Right lobe of liver (tissue), 6 donors: ENCODE results near the gene GLIS1. TPM values are rescaled to one million over a fixed set of nuclear protein-coding genes. Genes with fewer than 3 reads are reported as not detected.

ENCODE experiments used
- ATAC-seq, 4 donors: fragments of 200-7000 bp; cut with Tn5 transposase; one replicate each; pipeline ENCODE4 v1.9.1; 2020; ENCODE audit warnings: mild to moderate bottlenecking in 4 of 4, moderate library complexity in 4 of 4
- DNase-seq, 3 donors: peaks; one replicate each; pipeline ENCODE4 v3.0.0-alpha.2; 2020
- H3K27ac ChIP-seq, 3 donors: fragments of 200-600 bp; one replicate each; pipeline ENCODE4 v1.8.0; 2022
- H3K27me3 ChIP-seq, 2 donors: fragments of 200-600 bp; one replicate each; pipeline ENCODE4 v1.8.0; 2022
- H3K36me3 ChIP-seq, 4 donors: fragments of 200-600 bp; sonication (generic) in 1 of 4; one replicate each; pipeline versions ENCODE4 v1.5.1 to v1.8.0; 2017 to 2022; ENCODE audit warnings: control low read depth in 1 of 4
- H3K4me1 ChIP-seq, 4 donors: fragments of 200-600 bp; sonication (generic) in 1 of 4; one replicate each; pipeline versions ENCODE4 v1.5.1 to v1.8.0; 2017 to 2022; ENCODE audit warnings: control low read depth in 1 of 4
- H3K4me3 ChIP-seq, 3 donors: fragments of 200-600 bp; one replicate each; pipeline ENCODE4 v1.8.0; 2022
- H3K9me3 ChIP-seq, 4 donors: fragments of 200-600 bp; sonication (generic) in 1 of 4; one replicate each; pipeline versions ENCODE4 v1.5.1 to v1.8.0; 2017 to 2022; ENCODE audit warnings: control low read depth in 1 of 4
- POLR2A ChIP-seq: fragments of 450-650 bp; IDR thresholded peaks from one replicate; pipeline ENCODE4 v1.6.1; 2017; ENCODE audit warnings: antibody characterized with exemption, mild to moderate bottlenecking
- WGBS: methylation state at CpG from one replicate; pipeline ENCODE4 v1.1.6; 2018; ENCODE audit warnings: low coverage, low lambda C conversion rate; ENCODE audit not compliant: insufficient coverage; ENCODE audit errors: missing lambda C conversion rate; 5-methylcytosine and 5-hydroxymethylcytosine counted together
- intact Hi-C, 2 donors: fragments of 100-400 bp; cut with DNase I; formaldehyde crosslinking; loops; one replicate each; pipeline versions ENCODE4 v1.11.2 to v1.14.1; 2022
- total RNA-seq, 6 experiments: library from RNA; depleted of rRNA in 2 of 6; stranded (reverse); fragments of >200 nt in 2 of 6; fragmentation: NEBNext Ultra II Directional in 3 of 6; extraction: Animal tissue kit (Norgen Biotek cat#: 25700) in 3 of 6; gene quantifications; one replicate each; pipeline versions ENCODE4 v1.1.0 to v1.2.4, GENCODE V29; 2016 to 2023
- TF ChIP-seq, protein P1 (sequence below), 4 donors: fragments of 200-600 bp in 3 of 4; fragments of 450-650 bp in 1 of 4; IDR thresholded peaks; one replicate each; pipeline versions ENCODE4 v1.5.1 to v1.8.0; 2016 to 2022; ENCODE audit warnings: antibody characterized with exemption in 4 of 4, mild to moderate bottlenecking in 2 of 4
- donor health status: DM: no; HTN: yes; CAD: no.
- donor health status: DM: no; HTN: no; CAD: no.
- donor health status: DM: no; HTN: no; CAD: no.
- donor health status: DM: no; HTN: yes; CAD: no.
- donor health status: DM: no; HTN: yes; CAD: no.

Gene GLIS1
- total RNA-seq, 6 experiments from 2014 or later = not detected

DNA sequence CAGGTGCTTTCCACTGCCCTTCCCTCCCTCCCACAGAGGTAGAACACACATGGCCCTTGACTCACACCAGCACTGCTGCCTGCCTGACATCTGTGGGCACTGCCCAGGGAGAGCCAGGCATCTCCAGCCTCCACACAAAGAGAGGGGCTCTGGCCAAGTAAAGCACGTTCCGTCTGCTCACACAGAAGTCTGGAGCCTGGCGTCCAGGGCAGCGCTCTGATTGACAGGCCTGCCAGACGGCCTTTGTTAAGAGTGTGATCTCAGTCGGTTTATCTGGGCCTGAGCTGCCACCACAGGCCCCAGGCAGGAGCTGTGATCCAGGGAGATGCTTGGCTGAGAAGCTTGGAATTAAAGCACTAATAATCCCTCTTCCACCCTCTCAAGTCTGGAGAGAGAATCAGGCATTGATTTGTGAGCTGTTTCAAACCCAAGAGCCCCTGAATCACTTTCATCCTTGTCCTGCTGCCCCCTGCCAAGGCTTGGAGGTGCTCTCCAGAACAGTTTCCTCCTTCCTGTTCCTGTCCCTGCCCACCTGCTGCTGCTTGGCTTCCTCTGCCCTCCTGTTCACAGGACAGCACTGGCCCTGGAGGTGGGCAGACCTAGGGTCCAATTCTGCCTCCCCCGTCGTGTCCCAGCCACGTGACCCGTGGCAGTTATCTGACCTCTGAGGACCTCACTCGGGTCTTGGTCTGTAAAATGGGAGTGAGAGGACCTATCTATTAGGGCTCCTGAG, 276.0 kb downstream of the GLIS1 start:
- H3K4me3 ChIP-seq = no peak overlapping the region
- no peaks in the 10 kb centered on the region for H3K27me3 ChIP-seq
- no peak for TF ChIP-seq POLR2A
- TF ChIP-seq, protein P1, sequence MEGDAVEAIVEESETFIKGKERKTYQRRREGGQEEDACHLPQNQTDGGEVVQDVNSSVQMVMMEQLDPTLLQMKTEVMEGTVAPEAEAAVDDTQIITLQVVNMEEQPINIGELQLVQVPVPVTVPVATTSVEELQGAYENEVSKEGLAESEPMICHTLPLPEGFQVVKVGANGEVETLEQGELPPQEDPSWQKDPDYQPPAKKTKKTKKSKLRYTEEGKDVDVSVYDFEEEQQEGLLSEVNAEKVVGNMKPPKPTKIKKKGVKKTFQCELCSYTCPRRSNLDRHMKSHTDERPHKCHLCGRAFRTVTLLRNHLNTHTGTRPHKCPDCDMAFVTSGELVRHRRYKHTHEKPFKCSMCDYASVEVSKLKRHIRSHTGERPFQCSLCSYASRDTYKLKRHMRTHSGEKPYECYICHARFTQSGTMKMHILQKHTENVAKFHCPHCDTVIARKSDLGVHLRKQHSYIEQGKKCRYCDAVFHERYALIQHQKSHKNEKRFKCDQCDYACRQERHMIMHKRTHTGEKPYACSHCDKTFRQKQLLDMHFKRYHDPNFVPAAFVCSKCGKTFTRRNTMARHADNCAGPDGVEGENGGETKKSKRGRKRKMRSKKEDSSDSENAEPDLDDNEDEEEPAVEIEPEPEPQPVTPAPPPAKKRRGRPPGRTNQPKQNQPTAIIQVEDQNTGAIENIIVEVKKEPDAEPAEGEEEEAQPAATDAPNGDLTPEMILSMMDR (IDR thresholded peaks at IDR 0.05) = no peak
- no peak overlapping the region for H3K27ac ChIP-seq
- no peaks in the 10 kb centered on the region for H3K36me3 ChIP-seq
- no peak for ATAC-seq
- no peaks in the 10 kb centered on the region for H3K4me1 ChIP-seq
- 55% methylated on average over 7 of the region's 11 CpGs for WGBS
- DNase-seq = no peak
- intact Hi-C loops = no loop called here
- H3K9me3 ChIP-seq = no peaks in the 10 kb centered on the region

DNA sequence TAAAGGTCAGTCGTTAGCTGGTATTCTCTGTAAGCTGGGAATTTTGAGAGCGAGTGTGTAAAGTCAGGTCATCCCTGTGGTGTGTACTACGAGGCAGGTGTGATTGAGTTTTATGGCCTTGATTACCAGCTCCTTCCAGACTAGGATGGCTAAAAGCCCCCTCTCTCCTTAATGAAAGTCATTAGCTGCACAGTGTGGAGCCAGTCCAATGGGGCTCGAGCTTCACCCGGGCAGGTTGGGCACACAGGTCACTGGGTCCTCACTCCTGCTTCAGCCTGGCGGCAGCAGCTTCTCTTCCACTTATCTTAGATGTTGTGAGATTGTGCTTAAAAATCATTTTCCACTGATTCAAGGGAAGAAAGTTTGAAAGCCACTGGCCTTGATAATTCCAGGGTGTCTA, 276.8 kb downstream of the GLIS1 start:
- ATAC-seq (no peak), DNase-seq (no peak)
- TF ChIP-seq, protein P1 (IDR thresholded peaks at IDR 0.05) = no peak
- no peak for TF ChIP-seq POLR2A
- Histone ChIP-seq H3K27me3 (no peaks in the 10 kb centered on the region), H3K4me3 (no peak overlapping the region), H3K9me3 (no peaks in the 10 kb centered on the region), H3K27ac (no peak overlapping the region), H3K4me1 (no peaks in the 10 kb centered on the region), H3K36me3 (no peaks in the 10 kb centered on the region)
- WGBS = 61% methylated on average over 2 of the region's 6 CpGs
- intact Hi-C loops = no loop called here

DNA sequence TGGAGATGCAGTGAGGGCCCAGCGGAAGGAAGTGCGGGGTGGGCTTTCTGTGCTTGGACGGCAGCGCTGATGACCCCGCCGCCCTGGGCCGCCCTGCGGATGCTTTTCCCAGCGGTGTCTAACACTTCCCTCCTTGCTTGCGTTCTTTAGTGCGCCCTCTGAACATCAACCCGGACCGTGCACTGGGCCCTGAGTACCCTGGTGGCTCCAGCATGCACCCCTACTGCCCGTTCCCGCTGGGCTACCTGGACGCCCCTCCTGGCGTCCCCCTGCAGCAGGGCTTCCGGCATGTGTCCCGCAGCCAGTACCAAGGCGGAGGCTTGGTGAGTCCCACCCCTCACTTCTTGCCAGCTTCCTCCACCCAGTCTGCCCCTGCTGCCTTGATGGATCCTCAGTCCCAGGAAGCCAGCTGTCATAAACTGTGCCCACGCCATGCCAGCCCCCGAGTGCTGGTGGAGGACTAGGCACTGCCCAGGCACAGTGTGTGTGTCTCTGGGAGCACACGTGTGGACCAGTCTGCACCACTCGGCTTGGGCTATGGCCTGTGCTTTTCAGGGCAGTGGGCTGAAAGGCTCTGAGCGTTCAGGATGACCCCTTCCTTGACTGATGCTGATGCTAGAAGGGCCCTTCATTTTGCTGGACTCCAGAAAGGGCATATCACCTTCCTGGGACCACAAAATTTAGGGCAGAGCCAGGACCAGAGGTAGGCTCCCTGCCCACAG, 277.5 kb downstream of the GLIS1 start:
- intact Hi-C loops = no loop called here
- no peaks in the 10 kb centered on the region for H3K9me3 ChIP-seq
- WGBS = no CpG with 5 or more reads among the region's 25 CpGs
- no peaks in the 10 kb centered on the region for H3K27me3 ChIP-seq
- no peaks in the 10 kb centered on the region for H3K36me3 ChIP-seq
- H3K4me3 ChIP-seq = no peak overlapping the region
- H3K27ac ChIP-seq = no peak overlapping the region
- ATAC-seq = no peak
- DNase-seq = no peak
- no peaks in the 10 kb centered on the region for H3K4me1 ChIP-seq
- TF ChIP-seq, protein P1 (IDR thresholded peaks at IDR 0.05) = no peak
- TF ChIP-seq POLR2A = no peak

DNA sequence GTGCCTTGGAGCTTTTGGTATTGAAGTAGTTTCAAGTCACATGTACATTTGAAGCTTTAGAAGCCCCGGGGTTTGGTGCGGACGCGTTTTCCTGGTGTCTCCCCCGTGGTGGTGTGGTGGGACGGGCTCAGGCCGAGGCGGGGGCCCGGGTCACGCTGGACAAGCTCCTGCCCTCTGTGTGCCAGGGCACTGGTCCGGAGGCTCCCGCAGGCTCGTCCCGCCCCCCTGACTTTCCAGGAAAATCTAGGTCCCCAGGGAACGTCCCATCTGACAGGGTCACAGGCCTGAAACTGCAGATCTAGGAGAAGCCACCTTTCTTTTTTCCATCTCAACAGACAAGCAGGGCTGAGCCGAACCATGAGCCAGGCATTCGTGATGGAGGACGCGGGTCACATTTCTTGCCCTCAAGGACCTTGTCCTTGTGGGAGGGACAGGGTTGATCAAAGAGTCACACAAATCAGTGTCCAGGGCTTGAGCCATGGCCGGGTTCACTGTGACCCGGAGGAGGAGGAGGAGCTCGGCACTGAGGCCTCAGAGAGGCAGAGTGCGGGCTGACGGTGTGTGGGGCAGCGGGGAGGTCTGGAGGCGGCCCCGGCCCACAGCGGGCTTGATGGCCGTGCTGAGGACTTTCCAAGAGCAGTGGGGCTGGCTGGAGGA, 278.2 kb downstream of the GLIS1 start:
- DNase-seq = no peak
- H3K9me3 ChIP-seq = no peaks in the 10 kb centered on the region
- no peak for ATAC-seq
- H3K4me3 ChIP-seq = no peak overlapping the region
- H3K4me1 ChIP-seq = no peaks in the 10 kb centered on the region
- H3K27ac ChIP-seq = no peak overlapping the region
- no peak for TF ChIP-seq POLR2A
- H3K36me3 ChIP-seq = no peaks in the 10 kb centered on the region
- intact Hi-C loops = no loop called here
- no peaks in the 10 kb centered on the region for H3K27me3 ChIP-seq
- WGBS = 41% methylated on average over 4 of the region's 29 CpGs

DNA sequence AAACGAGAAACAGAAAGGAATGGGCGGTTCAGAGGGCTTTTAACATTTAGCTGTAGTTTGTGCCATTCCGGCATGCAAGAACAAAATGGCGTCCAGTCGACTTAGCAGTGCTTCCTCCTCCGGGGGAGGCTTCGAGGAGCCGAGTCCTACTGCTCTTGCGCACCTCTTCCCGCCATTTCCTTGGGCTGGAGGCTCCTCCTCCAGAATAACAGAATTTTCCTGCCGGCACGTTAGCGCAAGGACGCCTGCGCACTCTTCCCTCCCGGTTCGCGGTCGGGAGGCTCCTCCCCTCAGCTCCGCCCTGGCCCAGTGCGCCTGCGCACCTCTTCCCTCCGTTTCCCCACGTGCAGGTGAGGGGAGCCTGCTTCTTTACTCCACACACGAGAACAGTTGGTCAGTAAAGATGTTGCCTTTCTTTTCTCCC, 278.7 kb downstream of the GLIS1 start:
- ATAC-seq = no peak
- Histone ChIP-seq H3K4me1 (no peaks in the 10 kb centered on the region), H3K27me3 (no peaks in the 10 kb centered on the region), H3K4me3 (no peak overlapping the region), H3K36me3 (no peaks in the 10 kb centered on the region), H3K9me3 (no peaks in the 10 kb centered on the region), H3K27ac (no peak overlapping the region)
- TF ChIP-seq, protein P1 (IDR thresholded peaks at IDR 0.05) = no peak
- TF ChIP-seq POLR2A = no peak
- 79% methylated on average over 7 of the region's 25 CpGs for WGBS
- intact Hi-C loops = no loop called here
- no peak for DNase-seq
